MM.1S (cell line): Measurements from ENCODE around the gene TSHZ2.

Experiments
- EZH2 ChIP-seq: fragments of 300-600 bp; sonication (generic); optimal IDR thresholded peaks from 2 replicates; pipeline ENCODE3; 2017; ENCODE audit warnings: low read depth, mild to moderate bottlenecking, antibody characterized with exemption, low read length, mixed read lengths
- EZH2phosphoT487 ChIP-seq: fragments of 300-600 bp; sonication (generic); IDR thresholded peaks from 2 replicates; pipeline ENCODE4 v1.6.1; 2018; ENCODE audit warnings: antibody characterized with exemption, low read length
- TF ChIP-seq, protein P1 (sequence below): fragments of 300-600 bp; sonication (generic); IDR thresholded peaks from 2 replicates; pipeline ENCODE4 v1.5.1; 2016; ENCODE audit warnings: antibody characterized with exemption, low read length, mixed read lengths

DNA sequence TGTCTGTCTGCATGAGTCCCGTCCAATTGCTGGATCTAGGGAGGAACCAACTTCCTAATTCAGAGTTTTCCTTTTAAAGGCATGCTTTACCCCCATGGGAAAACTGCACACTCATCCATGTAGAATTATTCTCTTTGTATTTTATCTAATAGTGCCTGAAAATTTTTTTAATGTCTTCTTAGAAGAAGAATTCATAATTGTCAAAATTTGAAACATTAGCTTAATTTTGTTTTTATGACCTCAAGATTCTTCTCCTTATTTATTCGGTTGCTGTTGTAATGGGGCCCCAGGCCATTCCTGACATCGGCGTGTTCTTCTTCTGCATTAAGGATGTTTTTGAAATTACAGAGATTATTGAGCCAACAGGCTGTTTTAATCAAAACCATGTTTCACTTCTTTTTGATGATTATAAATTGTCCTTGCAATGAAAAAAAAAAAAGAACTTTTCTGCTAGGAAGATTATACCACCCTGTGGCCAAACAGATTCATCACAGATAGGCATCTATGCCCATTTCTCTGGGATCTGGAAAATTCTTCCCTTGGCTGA lies 521.2 kb downstream of the TSHZ2 start:
- TF ChIP-seq, protein P1, sequence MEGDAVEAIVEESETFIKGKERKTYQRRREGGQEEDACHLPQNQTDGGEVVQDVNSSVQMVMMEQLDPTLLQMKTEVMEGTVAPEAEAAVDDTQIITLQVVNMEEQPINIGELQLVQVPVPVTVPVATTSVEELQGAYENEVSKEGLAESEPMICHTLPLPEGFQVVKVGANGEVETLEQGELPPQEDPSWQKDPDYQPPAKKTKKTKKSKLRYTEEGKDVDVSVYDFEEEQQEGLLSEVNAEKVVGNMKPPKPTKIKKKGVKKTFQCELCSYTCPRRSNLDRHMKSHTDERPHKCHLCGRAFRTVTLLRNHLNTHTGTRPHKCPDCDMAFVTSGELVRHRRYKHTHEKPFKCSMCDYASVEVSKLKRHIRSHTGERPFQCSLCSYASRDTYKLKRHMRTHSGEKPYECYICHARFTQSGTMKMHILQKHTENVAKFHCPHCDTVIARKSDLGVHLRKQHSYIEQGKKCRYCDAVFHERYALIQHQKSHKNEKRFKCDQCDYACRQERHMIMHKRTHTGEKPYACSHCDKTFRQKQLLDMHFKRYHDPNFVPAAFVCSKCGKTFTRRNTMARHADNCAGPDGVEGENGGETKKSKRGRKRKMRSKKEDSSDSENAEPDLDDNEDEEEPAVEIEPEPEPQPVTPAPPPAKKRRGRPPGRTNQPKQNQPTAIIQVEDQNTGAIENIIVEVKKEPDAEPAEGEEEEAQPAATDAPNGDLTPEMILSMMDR, result no peak
- TF ChIP-seq EZH2phosphoT487 (no peak), EZH2 (no peak)
